Measurements from ENCODE around the gene CELA1.
"Not testable (repeated sequence)": the region's sequence is repeated elsewhere in the genome, so short reads cannot be mapped to it uniquely, and the experiment has no call there.

CELA1 gene

DNA sequence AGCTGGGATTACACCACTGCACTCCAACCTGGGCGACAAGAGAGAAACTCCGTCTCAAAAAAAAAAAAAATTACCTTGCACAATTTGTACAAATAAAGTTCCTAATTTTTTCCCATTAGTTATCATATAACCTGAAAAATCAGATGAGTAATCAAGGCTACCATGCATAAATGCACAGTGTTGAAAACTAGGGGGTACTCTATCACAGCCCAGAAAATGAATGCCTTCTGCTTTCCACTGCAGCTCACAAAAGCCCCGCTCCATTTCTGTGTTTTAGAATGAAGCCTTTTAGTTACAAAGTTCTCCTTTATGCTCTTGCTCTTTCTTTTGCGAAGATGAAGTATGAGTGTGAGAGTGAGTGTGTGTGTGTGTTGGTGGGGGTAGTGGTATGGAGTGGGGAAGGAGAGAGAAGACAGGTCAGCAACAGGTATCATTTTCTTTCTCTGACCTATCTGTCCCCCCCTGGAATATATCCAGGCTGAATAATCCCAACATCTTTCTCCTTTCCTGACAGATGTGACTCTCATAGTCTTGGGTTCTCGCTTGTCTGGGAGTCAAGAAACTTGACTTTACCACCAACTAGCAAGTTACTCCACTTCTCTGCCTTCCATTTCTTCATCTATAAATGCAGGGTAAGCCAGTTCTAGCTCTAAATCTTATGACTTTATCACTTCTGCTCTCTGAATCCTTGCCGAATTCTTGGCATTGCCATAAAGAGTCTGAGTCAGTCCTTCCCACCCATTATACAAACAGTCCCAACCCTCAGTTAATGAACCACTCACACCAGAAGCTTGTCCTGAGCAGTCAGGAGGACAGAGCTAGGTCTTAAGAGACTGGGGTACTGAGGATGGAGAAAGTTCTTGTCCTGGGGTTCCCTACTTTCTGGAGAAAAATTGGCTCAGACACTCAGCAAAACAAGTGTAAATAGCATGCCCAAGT, 38.6 kb downstream of the CELA1 start:
- Mint-ChIP-seq H3K4me3 (no peak overlapping the region), H3K9me3 (no peaks in the 10 kb centered on the region)
- TF ChIP-seq, protein P1, sequence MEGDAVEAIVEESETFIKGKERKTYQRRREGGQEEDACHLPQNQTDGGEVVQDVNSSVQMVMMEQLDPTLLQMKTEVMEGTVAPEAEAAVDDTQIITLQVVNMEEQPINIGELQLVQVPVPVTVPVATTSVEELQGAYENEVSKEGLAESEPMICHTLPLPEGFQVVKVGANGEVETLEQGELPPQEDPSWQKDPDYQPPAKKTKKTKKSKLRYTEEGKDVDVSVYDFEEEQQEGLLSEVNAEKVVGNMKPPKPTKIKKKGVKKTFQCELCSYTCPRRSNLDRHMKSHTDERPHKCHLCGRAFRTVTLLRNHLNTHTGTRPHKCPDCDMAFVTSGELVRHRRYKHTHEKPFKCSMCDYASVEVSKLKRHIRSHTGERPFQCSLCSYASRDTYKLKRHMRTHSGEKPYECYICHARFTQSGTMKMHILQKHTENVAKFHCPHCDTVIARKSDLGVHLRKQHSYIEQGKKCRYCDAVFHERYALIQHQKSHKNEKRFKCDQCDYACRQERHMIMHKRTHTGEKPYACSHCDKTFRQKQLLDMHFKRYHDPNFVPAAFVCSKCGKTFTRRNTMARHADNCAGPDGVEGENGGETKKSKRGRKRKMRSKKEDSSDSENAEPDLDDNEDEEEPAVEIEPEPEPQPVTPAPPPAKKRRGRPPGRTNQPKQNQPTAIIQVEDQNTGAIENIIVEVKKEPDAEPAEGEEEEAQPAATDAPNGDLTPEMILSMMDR (IDR thresholded peaks at IDR 0.05; ENCODE audit: unreplicated experiment in 3 of 3): no peak

DNA sequence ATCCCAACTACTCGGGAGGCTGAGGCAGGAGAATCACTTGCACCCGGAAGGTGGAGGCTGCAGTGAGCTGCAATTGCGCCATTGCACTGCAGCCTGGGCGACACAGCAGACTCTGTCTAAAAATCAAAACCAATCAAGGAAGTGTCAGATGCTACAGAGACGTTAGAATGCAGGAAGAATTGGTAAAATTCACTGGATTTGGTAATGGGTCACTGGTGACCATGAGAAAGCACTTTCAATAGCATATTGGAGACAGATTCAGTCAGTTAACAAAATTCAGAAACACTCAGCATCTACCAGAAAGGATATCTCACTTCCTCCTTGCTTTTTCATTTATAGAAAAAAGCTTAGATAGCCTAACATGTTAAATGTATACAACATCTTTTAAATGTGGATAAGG, 40.0 kb downstream of the CELA1 start:
- TF ChIP-seq, protein P1 (IDR thresholded peaks at IDR 0.05; ENCODE audit: unreplicated experiment in 3 of 3): no peak
- no peak overlapping the region for H3K27ac Mint-ChIP-seq
- H3K36me3 Mint-ChIP-seq (ENCODE audit: low read depth): no peaks in the 10 kb centered on the region
- no peaks in the 10 kb centered on the region for H3K9me3 Mint-ChIP-seq
- no peaks in the 10 kb centered on the region for H3K4me1 Mint-ChIP-seq
- no peak overlapping the region for H3K4me3 Mint-ChIP-seq
- H3K27me3 Mint-ChIP-seq (ENCODE audit: low read depth): peaks cover 19% of the 10 kb centered on the region

More for the DNA sequence above, 38.6 kb downstream of the CELA1 start:
- Mint-ChIP-seq H3K27me3 (ENCODE audit: low read depth) (peaks cover 19% of the 10 kb centered on the region), H3K4me1 (no peaks in the 10 kb centered on the region), H3K36me3 (ENCODE audit: low read depth) (no peaks in the 10 kb centered on the region), H3K27ac (no peak overlapping the region)

DNA sequence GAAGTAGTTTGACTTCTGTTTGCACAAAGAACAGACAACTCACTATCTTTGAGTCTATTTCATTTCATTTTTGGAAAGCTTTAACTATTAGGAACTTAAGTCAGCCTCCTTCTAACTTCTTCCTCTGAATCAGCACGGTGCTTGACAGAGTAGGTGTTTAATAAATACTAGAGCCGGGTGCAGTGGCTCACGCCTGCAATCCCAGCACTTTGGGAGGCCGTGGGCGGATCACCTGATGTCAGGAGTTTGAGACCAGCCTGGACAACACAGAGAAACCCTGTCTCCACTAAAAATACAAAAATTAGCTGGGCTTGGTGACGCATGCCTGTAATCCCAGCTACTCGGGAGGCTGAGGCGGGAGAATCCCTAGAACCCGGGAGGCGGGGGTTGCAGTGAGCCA, 45.7 kb downstream of the CELA1 start:
- H3K4me3 Mint-ChIP-seq; H3K9me3 Mint-ChIP-seq; H3K36me3 Mint-ChIP-seq (ENCODE audit: low read depth); H3K4me1 Mint-ChIP-seq; H3K27me3 Mint-ChIP-seq (ENCODE audit: low read depth); H3K27ac Mint-ChIP-seq: not testable (repeated sequence)

DNA sequence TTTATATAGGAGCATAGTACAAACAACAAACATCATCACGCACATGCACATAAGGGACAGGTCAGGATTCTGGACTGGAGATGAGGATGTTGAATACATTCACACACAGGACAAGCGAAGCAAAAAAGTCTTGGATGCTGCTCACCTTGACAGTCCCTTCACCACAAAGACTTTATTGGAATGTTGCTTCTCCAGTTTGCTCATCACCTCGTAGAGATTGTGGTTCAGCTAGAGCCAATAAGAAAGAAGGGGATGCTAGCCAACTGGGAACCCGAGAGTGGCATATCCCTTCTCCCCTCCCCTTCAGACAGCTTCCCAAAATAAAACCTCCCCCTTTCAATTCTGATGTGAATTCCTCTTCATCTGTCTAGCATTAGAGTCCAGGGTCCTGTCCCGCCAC, 50.8 kb downstream of the CELA1 start:
- no peak overlapping the region for H3K27ac Mint-ChIP-seq
- no peaks in the 10 kb centered on the region for H3K36me3 Mint-ChIP-seq (ENCODE audit: low read depth)
- TF ChIP-seq, protein P1 (IDR thresholded peaks at IDR 0.05; ENCODE audit: unreplicated experiment in 3 of 3): no peak
- peaks cover 4% of the 10 kb centered on the region for H3K27me3 Mint-ChIP-seq (ENCODE audit: low read depth)
- no peak overlapping the region for H3K4me3 Mint-ChIP-seq
- no peaks in the 10 kb centered on the region for H3K4me1 Mint-ChIP-seq
- no peaks in the 10 kb centered on the region for H3K9me3 Mint-ChIP-seq

DNA sequence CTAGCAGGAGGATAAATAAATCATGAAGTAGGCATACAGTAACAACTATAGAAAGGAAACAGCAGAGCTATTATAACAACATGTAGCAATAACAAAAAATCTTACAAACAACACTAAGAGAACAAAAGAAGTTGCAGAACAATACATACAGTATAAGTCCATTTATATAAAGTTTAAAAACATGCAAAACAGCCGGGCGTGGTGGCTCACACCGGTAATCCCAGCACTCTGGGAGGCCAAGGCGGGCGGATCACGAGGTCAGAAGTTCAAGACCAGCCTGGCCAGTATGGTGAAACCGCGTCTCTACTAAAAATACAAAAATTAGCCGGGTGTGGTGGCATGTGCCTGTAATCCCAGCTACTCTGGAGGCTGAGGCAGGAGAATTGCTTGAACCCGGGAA, 52.4 kb downstream of the CELA1 start:
- not testable (repeated sequence) for H3K27me3 Mint-ChIP-seq (ENCODE audit: low read depth); H3K27ac Mint-ChIP-seq; H3K9me3 Mint-ChIP-seq; H3K36me3 Mint-ChIP-seq (ENCODE audit: low read depth); H3K4me1 Mint-ChIP-seq; H3K4me3 Mint-ChIP-seq

DNA sequence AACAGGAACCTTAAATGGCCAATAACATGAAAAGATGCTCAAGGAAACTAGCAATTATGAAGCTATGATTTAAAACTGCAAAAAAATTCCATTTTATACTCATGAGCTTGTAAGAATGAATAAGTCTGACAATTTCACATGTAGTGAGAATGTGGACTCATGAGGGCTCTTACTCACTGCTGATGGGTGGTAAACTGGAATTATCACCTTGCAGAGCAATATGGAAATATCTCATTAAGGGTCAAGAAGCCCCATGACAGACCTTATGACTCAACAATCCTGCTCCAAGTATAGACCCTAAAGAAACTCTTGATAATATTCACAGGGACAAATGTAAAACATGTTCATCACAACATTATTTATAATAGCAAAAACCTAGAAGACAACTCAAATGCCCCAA, 52.8 kb downstream of the CELA1 start:
- Mint-ChIP-seq H3K9me3 (no peaks in the 10 kb centered on the region), H3K4me1 (no peaks in the 10 kb centered on the region), H3K27ac (no peak overlapping the region), H3K27me3 (ENCODE audit: low read depth) (peaks cover 8% of the 10 kb centered on the region), H3K36me3 (ENCODE audit: low read depth) (no peaks in the 10 kb centered on the region), H3K4me3 (no peak overlapping the region)
- TF ChIP-seq, protein P1 (IDR thresholded peaks at IDR 0.05; ENCODE audit: unreplicated experiment in 3 of 3): no peak

DNA sequence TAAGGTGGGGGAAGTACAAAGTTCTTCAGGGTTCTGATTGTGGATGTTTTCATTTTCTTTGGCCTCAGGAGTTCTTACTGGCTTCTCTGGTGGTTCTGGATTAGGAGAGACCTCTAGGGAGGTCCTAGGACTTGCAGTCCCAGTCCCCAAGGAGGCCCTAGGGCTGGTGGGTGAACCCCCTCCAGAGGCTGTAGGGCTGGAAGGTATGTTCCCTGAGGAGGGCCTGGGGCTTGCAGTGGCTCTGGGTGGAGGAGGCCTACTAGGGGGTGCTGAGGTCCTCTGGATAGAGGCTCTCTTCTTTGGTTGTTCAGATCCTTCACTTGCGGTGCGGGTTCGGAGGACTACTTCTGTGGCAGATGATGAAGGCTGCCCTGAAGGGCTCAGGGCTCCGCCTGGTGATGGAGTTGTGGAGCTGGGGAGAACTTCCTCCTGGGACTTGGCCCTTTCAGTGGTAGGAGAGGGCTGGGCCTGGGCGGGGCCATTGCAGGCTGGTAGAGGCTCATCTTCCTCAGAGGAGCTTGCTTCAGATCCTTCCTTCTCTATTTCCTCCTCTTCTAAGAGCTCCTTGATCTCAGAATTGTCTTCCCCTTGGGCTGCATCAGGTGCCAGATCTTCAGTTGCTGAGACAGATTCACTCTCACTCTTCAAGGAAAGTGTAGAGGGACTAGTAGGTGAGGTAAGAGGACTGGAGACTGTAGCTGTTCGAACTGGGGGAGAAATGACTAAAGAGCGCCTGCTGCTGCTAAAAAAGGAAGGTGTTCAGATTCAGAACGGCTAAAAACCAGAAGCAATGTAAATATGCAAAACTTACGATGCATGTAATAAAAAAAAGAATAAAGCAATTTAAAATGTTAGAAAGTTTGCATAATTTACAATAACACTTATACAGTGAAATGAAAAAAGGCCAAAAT, 54.6 kb downstream of the CELA1 start:
- H3K36me3 Mint-ChIP-seq (ENCODE audit: low read depth); H3K4me3 Mint-ChIP-seq; H3K4me1 Mint-ChIP-seq; H3K27ac Mint-ChIP-seq; H3K9me3 Mint-ChIP-seq; H3K27me3 Mint-ChIP-seq (ENCODE audit: low read depth): not testable (repeated sequence)

Data from nephron (organoid).